KMS-11 (cell line): ENCODE data around the gene DCAF11.

Experiments
- H2AFZ ChIP-seq: fragments of 200-600 bp; sonication (generic); 2 replicates; pipeline ENCODE4 v1.6.1; 2016; ENCODE audit warnings: antibody characterized with exemption, mixed run types, low read depth
- H3K27ac ChIP-seq: fragments of 200-600 bp; sonication (generic); 2 replicates; pipeline ENCODE4 v1.6.1; 2016; ENCODE audit warnings: mild to moderate bottlenecking, mixed run types
- H3K27me3 ChIP-seq: fragments of 200-600 bp; sonication (generic); 2 replicates; pipeline ENCODE4 v1.6.1; 2017; ENCODE audit warnings: mild to moderate bottlenecking, low read depth, mixed run types, moderate library complexity; ENCODE audit not compliant: insufficient read depth
- H3K36me3 ChIP-seq: fragments of 200-600 bp; sonication (generic); 2 replicates; pipeline ENCODE4 v1.6.1; 2017; ENCODE audit warnings: mild to moderate bottlenecking, mixed run types; ENCODE audit not compliant: insufficient read depth
- H3K4me1 ChIP-seq: fragments of 200-600 bp; sonication (generic); 2 replicates; pipeline ENCODE4 v1.6.1; 2016; ENCODE audit warnings: mild to moderate bottlenecking, low read depth, mixed run types; ENCODE audit not compliant: poor library complexity, severe bottlenecking
- H3K4me2 ChIP-seq: fragments of 200-600 bp; sonication (generic); 2 replicates; pipeline ENCODE4 v1.7.0; 2016; ENCODE audit warnings: mild to moderate bottlenecking, mixed run types
- H3K4me3 ChIP-seq: fragments of 200-600 bp; sonication (generic); IDR thresholded peaks from 2 replicates; pipeline ENCODE4 v1.6.1; 2017; ENCODE audit warnings: low read depth, low read length, mixed read lengths; ENCODE audit not compliant: insufficient read depth
- H3K79me2 ChIP-seq: fragments of 200-600 bp; sonication (generic); 2 replicates; pipeline ENCODE4 v1.6.1; 2016; ENCODE audit warnings: low read depth, mixed run types; ENCODE audit not compliant: insufficient read depth
- H3K9ac ChIP-seq: fragments of 200-600 bp; sonication (generic); 2 replicates; pipeline ENCODE4 v1.6.1; 2016; ENCODE audit warnings: mild to moderate bottlenecking, mixed run types
- H4K20me1 ChIP-seq: fragments of 200-600 bp; sonication (generic); 2 replicates; pipeline ENCODE4 v1.6.1; 2016; ENCODE audit warnings: mild to moderate bottlenecking, mixed run types; ENCODE audit not compliant: insufficient read depth
- TF ChIP-seq, protein P1 (sequence below): fragments of 200-600 bp; sonication (generic); conservative IDR thresholded peaks from 2 replicates; pipeline ENCODE4 v1.6.1; 2017; ENCODE audit warnings: low read depth, mild to moderate bottlenecking, antibody characterized with exemption, low read length, moderate library complexity, mixed read lengths

Gene DCAF11

DNA sequence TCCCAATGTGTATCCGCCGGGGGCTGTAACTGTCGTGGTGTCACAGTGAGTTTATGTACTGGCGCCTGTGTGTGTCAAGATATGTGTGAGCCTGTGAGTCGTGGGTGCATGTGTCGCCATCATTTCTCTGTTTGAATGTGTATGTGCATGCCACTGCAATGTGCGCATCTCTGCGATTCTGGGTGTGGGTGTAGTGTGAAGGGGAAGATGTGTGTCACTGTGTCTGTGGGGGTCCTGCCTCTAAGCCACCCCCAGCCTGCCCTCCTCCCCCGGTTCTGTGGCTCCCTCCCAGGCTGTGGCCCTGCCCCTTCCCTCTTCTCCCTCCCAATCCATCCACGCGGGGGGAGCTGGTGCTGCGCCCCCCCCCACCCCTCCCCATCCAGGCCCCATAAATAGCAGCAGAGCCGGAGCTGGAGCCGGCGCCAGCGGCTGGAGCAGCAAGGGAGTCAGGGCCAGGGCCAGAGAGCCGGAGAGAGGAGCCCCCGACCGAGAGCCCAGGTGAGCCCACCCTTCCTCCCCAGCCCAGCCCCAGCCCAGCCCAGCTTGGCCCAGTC lies 43.4 kb upstream of the DCAF11 start, which contains the start of gene CPNE6:
Gene CPNE6 (plus strand): TSS at position 419 of the 554 bp plus-strand sequence. CDS start 1,375 bp downstream, outside the sequence.
- H4K20me1 ChIP-seq = no peaks in the 10 kb centered on the region
- no peak within 1 kb of the TSS for H2AFZ ChIP-seq
- no peak within 1 kb of the TSS for H3K4me2 ChIP-seq
- H3K36me3 ChIP-seq = no peaks in the 10 kb centered on the region
- H3K4me1 ChIP-seq = no peaks in the 10 kb centered on the region
- no peaks in the 10 kb centered on the region for H3K27me3 ChIP-seq
- no peaks in the 10 kb centered on the region for H3K79me2 ChIP-seq
- TF ChIP-seq, protein P1, sequence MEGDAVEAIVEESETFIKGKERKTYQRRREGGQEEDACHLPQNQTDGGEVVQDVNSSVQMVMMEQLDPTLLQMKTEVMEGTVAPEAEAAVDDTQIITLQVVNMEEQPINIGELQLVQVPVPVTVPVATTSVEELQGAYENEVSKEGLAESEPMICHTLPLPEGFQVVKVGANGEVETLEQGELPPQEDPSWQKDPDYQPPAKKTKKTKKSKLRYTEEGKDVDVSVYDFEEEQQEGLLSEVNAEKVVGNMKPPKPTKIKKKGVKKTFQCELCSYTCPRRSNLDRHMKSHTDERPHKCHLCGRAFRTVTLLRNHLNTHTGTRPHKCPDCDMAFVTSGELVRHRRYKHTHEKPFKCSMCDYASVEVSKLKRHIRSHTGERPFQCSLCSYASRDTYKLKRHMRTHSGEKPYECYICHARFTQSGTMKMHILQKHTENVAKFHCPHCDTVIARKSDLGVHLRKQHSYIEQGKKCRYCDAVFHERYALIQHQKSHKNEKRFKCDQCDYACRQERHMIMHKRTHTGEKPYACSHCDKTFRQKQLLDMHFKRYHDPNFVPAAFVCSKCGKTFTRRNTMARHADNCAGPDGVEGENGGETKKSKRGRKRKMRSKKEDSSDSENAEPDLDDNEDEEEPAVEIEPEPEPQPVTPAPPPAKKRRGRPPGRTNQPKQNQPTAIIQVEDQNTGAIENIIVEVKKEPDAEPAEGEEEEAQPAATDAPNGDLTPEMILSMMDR = no peak
- no peak within 1 kb of the TSS for H3K27ac ChIP-seq
- H3K4me3 ChIP-seq = no peak within 1 kb of the TSS
- no peak within 1 kb of the TSS for H3K9ac ChIP-seq

DNA sequence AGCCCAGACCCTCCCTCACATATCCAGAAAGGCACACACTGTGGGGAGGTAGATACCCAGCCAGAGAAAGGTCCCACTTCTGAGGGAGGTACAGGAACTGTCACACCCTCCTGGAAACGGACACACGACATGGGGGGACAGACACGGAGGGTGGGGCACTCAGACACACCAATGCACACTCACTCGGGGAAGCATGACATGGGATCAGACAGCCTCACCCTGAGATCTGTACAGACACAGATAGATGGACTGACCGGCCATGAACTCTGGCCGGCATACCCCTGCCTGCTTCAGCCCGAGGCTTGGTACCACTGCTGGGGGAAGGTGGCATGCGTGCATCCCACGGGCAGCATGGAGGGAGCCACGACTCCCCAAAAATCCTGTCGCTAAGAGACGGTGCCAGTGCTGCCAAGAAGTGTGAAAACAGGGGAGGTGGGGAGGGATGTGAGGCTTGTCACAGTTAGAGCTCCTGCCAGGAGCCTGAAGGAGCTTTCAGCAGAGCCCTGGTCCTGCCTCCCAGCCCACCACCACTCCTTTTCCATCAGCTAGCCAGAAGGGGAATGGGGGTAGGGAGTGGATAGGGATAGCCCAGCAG lies 42.6 kb upstream of the DCAF11 start:
- H3K4me1 ChIP-seq = no peaks in the 10 kb centered on the region
- no peaks in the 10 kb centered on the region for H3K27me3 ChIP-seq
- H3K79me2 ChIP-seq = no peaks in the 10 kb centered on the region

DNA sequence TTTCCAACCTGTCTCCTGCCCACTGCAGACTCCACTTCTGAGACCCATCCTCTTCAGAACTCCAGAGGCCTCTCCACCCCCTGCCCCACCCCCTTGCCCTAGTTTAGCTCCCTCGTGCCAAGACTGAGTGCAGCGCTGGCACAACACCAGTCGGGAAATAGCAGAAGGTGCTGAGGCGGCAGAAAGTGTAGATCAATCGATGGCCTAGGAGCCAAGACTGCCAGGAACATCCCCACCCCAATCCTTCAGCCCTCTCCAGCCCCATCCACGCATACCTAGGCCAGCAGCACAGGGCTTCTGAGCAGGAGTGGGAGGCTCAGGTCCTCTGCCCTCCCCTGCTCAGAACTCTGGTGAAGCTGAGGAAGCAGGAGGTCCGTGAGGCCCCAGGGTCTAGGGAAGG lies 42.1 kb upstream of the DCAF11 start:
- no peak overlapping the region for H3K9ac ChIP-seq
- H3K4me2 ChIP-seq = no peak overlapping the region
- TF ChIP-seq, protein P1 = no peak

More for the DNA sequence above, 42.6 kb upstream of the DCAF11 start:
- no peaks in the 10 kb centered on the region for H4K20me1 ChIP-seq
- H3K4me3 ChIP-seq = no peak overlapping the region
- H2AFZ ChIP-seq = no peak overlapping the region
- TF ChIP-seq, protein P1 = no peak
- no peak overlapping the region for H3K4me2 ChIP-seq
- H3K9ac ChIP-seq = no peak overlapping the region
- no peak overlapping the region for H3K27ac ChIP-seq
- H3K36me3 ChIP-seq = no peaks in the 10 kb centered on the region

DNA sequence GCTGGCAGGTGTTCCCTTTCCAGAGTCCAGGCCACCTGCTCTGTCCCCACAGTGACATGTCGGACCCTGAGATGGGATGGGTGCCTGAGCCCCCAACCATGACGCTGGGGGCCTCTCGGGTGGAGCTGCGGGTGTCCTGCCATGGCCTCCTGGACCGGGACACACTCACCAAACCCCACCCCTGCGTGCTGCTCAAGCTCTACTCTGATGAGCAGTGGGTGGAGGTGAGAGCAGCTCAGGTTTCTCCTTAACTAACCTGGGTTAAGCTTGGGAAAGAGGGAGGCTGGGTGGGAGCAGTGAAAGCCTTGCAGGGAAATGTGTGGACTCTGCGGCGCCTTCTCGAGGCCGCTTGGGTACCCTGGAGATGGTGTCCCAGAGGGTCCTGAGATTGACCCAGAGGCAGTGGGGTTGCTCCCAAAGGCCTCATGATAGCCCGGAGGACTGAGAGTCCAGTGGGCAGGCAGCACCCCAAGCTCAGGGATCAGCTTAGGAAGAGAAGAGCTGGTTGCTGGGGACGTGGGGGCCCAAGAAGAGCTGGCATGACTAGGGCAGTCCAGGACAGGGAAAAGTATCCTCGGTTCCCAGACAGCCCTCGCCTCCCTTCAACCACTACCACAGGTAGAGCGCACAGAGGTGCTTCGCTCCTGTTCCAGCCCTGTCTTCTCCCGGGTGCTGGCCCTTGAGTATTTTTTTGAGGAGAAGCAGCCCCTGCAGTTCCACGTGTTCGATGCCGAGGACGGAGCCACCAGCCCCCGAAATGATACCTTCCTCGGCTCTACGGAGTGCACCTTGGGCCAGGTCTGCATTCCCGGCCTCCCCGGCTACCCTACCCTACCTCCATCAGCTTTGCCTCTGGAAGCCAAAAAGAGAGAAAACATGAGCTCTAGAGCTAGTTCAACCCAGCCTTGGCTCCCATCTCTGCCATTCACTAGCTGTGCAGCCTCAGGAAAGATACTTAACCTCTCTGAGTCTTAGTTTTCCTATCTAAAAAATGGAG lies 41.4 kb upstream of the DCAF11 start:
- Histone ChIP-seq H3K27me3 (no peaks in the 10 kb centered on the region), H3K27ac (no peak overlapping the region)
- TF ChIP-seq, protein P1 = no peak

More for the DNA sequence above, 42.1 kb upstream of the DCAF11 start:
- Histone ChIP-seq H3K27ac (no peak overlapping the region), H3K36me3 (no peaks in the 10 kb centered on the region), H3K27me3 (no peaks in the 10 kb centered on the region), H3K4me1 (no peaks in the 10 kb centered on the region), H3K79me2 (no peaks in the 10 kb centered on the region), H2AFZ (no peak overlapping the region), H3K4me3 (no peak overlapping the region), H4K20me1 (no peaks in the 10 kb centered on the region)

More for the DNA sequence above, 41.4 kb upstream of the DCAF11 start:
- H3K4me1 ChIP-seq = no peaks in the 10 kb centered on the region
- H3K79me2 ChIP-seq = no peaks in the 10 kb centered on the region
- H3K4me2 ChIP-seq = no peak overlapping the region
- no peaks in the 10 kb centered on the region for H3K36me3 ChIP-seq
- H3K9ac ChIP-seq = no peak overlapping the region
- H4K20me1 ChIP-seq = no peaks in the 10 kb centered on the region
- H2AFZ ChIP-seq = no peak overlapping the region
- no peak overlapping the region for H3K4me3 ChIP-seq
